Suprapubic skin (tissue), 3 donors: Measurements from ENCODE around the gene IGF2R.
A peak's percentile ranks its signal among the peaks of the same experiment; 100 is the strongest.

Experiments used
- CTCF ChIP-seq, 2 donors: fragments of 200-600 bp in 1 of 2; fragments of 450-650 bp in 1 of 2; sonication (generic) in 1 of 2; IDR thresholded peaks; one replicate each; pipeline ENCODE4 v1.5.1; 2016 to 2019; ENCODE audit warnings: antibody characterized with exemption in 2 of 2, mild to moderate bottlenecking in 1 of 2, moderate library complexity in 1 of 2
- POLR2A ChIP-seq, 2 donors: fragments of 450-650 bp; IDR thresholded peaks; one replicate each; pipeline ENCODE4 v1.6.1; 2017; ENCODE audit warnings: antibody characterized with exemption in 2 of 2, mild to moderate bottlenecking in 2 of 2, moderate library complexity in 2 of 2

GRCh38 chr6:159968295-159969203 lies at the start of gene IGF2R:
- TF ChIP-seq CTCF (IDR thresholded peaks at IDR 0.05), result no peak
- peak in 1 of 2 donors; percentile 62 for TF ChIP-seq POLR2A (IDR thresholded peaks at IDR 0.05)
